ENCODE measurements around the gene RSRC1.

- TF ChIP-seq CTCF (IDR thresholded peaks at IDR 0.05; ENCODE audit: low read length) = no peak
- no peak for TF ChIP-seq EZH2 (IDR thresholded peaks at IDR 0.05; ENCODE audit: borderline replicate concordance, low read length)
These were observed 150.5 kb downstream of the RSRC1 start for GRCh38 chr3:158260392-158260791.
